GM21786 (cell line): ENCODE data around the gene RHOF.
"Not testable (repeated sequence)": the region's sequence is repeated elsewhere in the genome, so short reads cannot be mapped to it uniquely, and the experiment has no call there.

Experiments
- ATAC-seq: cut with Tn5 transposase; IDR thresholded peaks from one replicate; pipeline ENCODE4 v1.9.1; 2021; ENCODE audit not compliant: unreplicated experiment

Gene RHOF

GRCh38 chr12:121793838-121794533 is 498 bp upstream of the RHOF start:
- ATAC-seq: peak; percentile 46

- ATAC-seq: no peak
These were observed 665 bp downstream of the RHOF start for GRCh38 chr12:121792607-121793439.

- no peak for ATAC-seq
These were observed 1.6 kb downstream of the RHOF start for GRCh38 chr12:121791671-121792551.

GRCh38 chr12:121790785-121791184 is 2.7 kb downstream of the RHOF start:
- ATAC-seq: not testable (repeated sequence)

- peak; percentile 42 for ATAC-seq
These were observed 3.4 kb downstream of the RHOF start for GRCh38 chr12:121789800-121790728.

- no peak for ATAC-seq
These were observed 4.2 kb downstream of the RHOF start for GRCh38 chr12:121789233-121789781.

- ATAC-seq: no peak
These were observed 5.2 kb downstream of the RHOF start for GRCh38 chr12:121788176-121788818.

- ATAC-seq: no peak
These were observed 6.1 kb downstream of the RHOF start for GRCh38 chr12:121787063-121788025.

- ATAC-seq: no peak
These were observed 7.1 kb downstream of the RHOF start for GRCh38 chr12:121786440-121786825.

GRCh38 chr12:121784460-121784859 is 9.0 kb downstream of the RHOF start:
- no peak for ATAC-seq

- no peak for ATAC-seq
These were observed 9.7 kb downstream of the RHOF start for GRCh38 chr12:121783766-121784165.

GRCh38 chr12:121781998-121782979 is 11.2 kb downstream of the RHOF start:
- ATAC-seq: peak; percentile 61

GRCh38 chr12:121781484-121781997 is 11.9 kb downstream of the RHOF start:
- ATAC-seq: peak; percentile 19

GRCh38 chr12:121780429-121780828 is 13.1 kb downstream of the RHOF start:
- no peak for ATAC-seq

GRCh38 chr12:121779422-121779895 is 14.0 kb downstream of the RHOF start:
- no peak for ATAC-seq

GRCh38 chr12:121778567-121779421 is 14.7 kb downstream of the RHOF start:
- ATAC-seq: no peak
